VCaP (cell line): ENCODE measurements around the gene PSMC3.

Experiments used
- H3K27ac ChIP-seq: fragments of 450-650 bp; 2 replicates; pipeline ENCODE4 v1.5.1; 2017
- CTCF ChIP-seq: fragments of 450-650 bp; conservative IDR thresholded peaks from 2 replicates; pipeline ENCODE4 v1.5.1; 2017; ENCODE audit warnings: mild to moderate bottlenecking, moderate library complexity

PSMC3 gene

GRCh38 chr11:47391711-47392432 lies 34.4 kb downstream of the PSMC3 start:
- no peak overlapping the region for H3K27ac ChIP-seq

GRCh38 chr11:47391077-47391583 lies 35.1 kb downstream of the PSMC3 start:
- no peak for TF ChIP-seq CTCF
- H3K27ac ChIP-seq = no peak overlapping the region

More at GRCh38 chr11:47391711-47392432, 34.4 kb downstream of the PSMC3 start:
- no peak for TF ChIP-seq CTCF

- no peak overlapping the region for H3K27ac ChIP-seq
- TF ChIP-seq CTCF = no peak
Observed at GRCh38 chr11:47390422-47390760, 35.8 kb downstream of the PSMC3 start.

- no peak for TF ChIP-seq CTCF
- H3K27ac ChIP-seq = no peak overlapping the region
Observed at GRCh38 chr11:47389577-47390421, 36.4 kb downstream of the PSMC3 start.

- no peak overlapping the region for H3K27ac ChIP-seq
- TF ChIP-seq CTCF = no peak
Observed at GRCh38 chr11:47388697-47389576, 37.3 kb downstream of the PSMC3 start.

GRCh38 chr11:47387944-47388696 lies 38.1 kb downstream of the PSMC3 start:
- no peak for TF ChIP-seq CTCF

More at GRCh38 chr11:47387944-47388696, 38.1 kb downstream of the PSMC3 start:
- no peak overlapping the region for H3K27ac ChIP-seq
